Gastroesophageal sphincter (tissue), 4 donors: ENCODE data around the gene GNL2. TPM values are rescaled to one million over a fixed set of nuclear protein-coding genes. Genes with fewer than 3 reads are reported as not detected.

Experiments used
- ATAC-seq: fragments of 150-250 bp; one replicate; pipeline ENCODE4 v1.9.1; 2016; ENCODE audit warnings: mild to moderate bottlenecking, moderate library complexity
- H3K27ac ChIP-seq, 4 donors: fragments of 200-600 bp; sonication (generic) in 3 of 4; 1 replicate in 3 of 4; 2 replicates in 1 of 4; pipeline ENCODE4 v1.5.1; 2016 to 2019
- H3K27me3 ChIP-seq: fragments of 200-600 bp; sonication (generic); one replicate; pipeline ENCODE4 v1.5.1; 2019
- H3K36me3 ChIP-seq, 2 donors: fragments of 200-600 bp; sonication (generic); one replicate each; pipeline ENCODE4 v1.5.1; 2019; ENCODE audit warnings: control low read depth in 1 of 2
- H3K4me1 ChIP-seq, 3 donors: fragments of 200-600 bp; sonication (generic); 1 replicate in 2 of 3; 2 replicates in 1 of 3; pipeline ENCODE4 v1.5.1; 2016 to 2019; ENCODE audit warnings: control low read depth in 2 of 3
- H3K4me3 ChIP-seq, 2 donors: fragments of 200-600 bp; sonication (generic); one replicate each; pipeline ENCODE4 v1.5.1; 2019; ENCODE audit warnings: mild to moderate bottlenecking in 1 of 2, moderate library complexity in 1 of 2
- H3K9me3 ChIP-seq, 3 donors: fragments of 200-600 bp; sonication (generic); one replicate each; pipeline ENCODE4 v1.5.1; 2017 to 2019; ENCODE audit warnings: control low read depth in 2 of 3
- EP300 ChIP-seq: sonication (generic); formaldehyde crosslinking; IDR thresholded peaks from one replicate; pipeline ENCODE4 v1.6.1; 2017; ENCODE audit warnings: antibody characterized with exemption, mild to moderate bottlenecking
- POLR2A ChIP-seq, 2 donors: fragments of 450-650 bp; IDR thresholded peaks; one replicate each; pipeline ENCODE4 v1.6.1; 2017; ENCODE audit warnings: antibody characterized with exemption in 2 of 2, mild to moderate bottlenecking in 2 of 2, moderate library complexity in 1 of 2
- POLR2AphosphoS5 ChIP-seq: sonication (generic); formaldehyde crosslinking; IDR thresholded peaks from one replicate; pipeline ENCODE4 v1.6.1; 2017; ENCODE audit warnings: antibody characterized with exemption
- WGBS, 2 donors: methylation state at CpG; one replicate each; pipeline ENCODE4 v1.1.5; 2018; ENCODE audit warnings: low coverage in 1 of 2; 5-methylcytosine and 5-hydroxymethylcytosine counted together
- total RNA-seq, 4 donors: library from RNA; depleted of rRNA; stranded (reverse); fragments of >200 nt; gene quantifications; one replicate each; pipeline ENCODE4 v1.1.0, GENCODE V29; 2016
- TF ChIP-seq, protein P1 (sequence below), 4 experiments: fragments of 200-600 bp in 2 of 4; fragments of 450-650 bp in 2 of 4; sonication (generic) in 1 of 4; IDR thresholded peaks; one replicate each; pipeline ENCODE4 v1.5.1; 2017 to 2019; ENCODE audit warnings: antibody characterized with exemption in 4 of 4, mild to moderate bottlenecking in 2 of 4, moderate library complexity in 2 of 4

The GNL2 gene
- total RNA-seq, 4 donors from 2014 or later, result 26.7 to 43.2 (median 29.7) TPM

DNA sequence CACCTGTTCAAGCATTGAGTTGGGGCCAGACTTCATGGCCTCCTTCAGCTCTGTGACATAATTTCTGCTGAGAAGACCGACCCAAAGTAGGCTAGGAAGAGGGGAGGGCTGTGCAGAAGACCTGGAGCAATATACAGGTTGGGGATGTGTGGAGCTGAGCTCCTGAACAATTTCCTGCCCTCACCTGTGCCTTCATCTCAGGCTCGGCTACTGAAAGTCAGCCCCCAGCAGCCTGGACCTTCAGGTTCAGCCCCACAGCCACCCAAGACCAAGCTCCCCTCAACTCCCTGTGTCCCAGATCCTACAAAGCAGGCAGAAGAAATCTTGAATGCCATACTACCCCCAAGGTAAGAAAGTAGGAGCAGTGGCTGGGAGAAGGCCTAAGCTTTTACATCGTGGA, 38.3 kb downstream of the GNL2 start:
- Histone ChIP-seq H3K4me3 (peak overlapping the region in 1 of 2 donors; percentile 50), H3K36me3 (peaks cover 0 to 29% of the 10 kb centered on the region in 2 donors), H3K9me3 (no peaks in the 10 kb centered on the region), H3K4me1 (peaks cover 0 to 37% (median 19%) of the 10 kb centered on the region in 3 donors), H3K27me3 (no peaks in the 10 kb centered on the region), H3K27ac (peak overlapping the region in 3 of 4 donors; percentile 58 to 77 (median 65))
- 66 to 70% methylated on average over 2 of the region's 3 CpGs for WGBS, 2 donors
- no peak for ATAC-seq
- no peak for TF ChIP-seq POLR2A (IDR thresholded peaks at IDR 0.05)
- TF ChIP-seq, protein P1, sequence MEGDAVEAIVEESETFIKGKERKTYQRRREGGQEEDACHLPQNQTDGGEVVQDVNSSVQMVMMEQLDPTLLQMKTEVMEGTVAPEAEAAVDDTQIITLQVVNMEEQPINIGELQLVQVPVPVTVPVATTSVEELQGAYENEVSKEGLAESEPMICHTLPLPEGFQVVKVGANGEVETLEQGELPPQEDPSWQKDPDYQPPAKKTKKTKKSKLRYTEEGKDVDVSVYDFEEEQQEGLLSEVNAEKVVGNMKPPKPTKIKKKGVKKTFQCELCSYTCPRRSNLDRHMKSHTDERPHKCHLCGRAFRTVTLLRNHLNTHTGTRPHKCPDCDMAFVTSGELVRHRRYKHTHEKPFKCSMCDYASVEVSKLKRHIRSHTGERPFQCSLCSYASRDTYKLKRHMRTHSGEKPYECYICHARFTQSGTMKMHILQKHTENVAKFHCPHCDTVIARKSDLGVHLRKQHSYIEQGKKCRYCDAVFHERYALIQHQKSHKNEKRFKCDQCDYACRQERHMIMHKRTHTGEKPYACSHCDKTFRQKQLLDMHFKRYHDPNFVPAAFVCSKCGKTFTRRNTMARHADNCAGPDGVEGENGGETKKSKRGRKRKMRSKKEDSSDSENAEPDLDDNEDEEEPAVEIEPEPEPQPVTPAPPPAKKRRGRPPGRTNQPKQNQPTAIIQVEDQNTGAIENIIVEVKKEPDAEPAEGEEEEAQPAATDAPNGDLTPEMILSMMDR (IDR thresholded peaks at IDR 0.05), result no peak
- TF ChIP-seq POLR2AphosphoS5, result no peak
- no peak for TF ChIP-seq EP300

DNA sequence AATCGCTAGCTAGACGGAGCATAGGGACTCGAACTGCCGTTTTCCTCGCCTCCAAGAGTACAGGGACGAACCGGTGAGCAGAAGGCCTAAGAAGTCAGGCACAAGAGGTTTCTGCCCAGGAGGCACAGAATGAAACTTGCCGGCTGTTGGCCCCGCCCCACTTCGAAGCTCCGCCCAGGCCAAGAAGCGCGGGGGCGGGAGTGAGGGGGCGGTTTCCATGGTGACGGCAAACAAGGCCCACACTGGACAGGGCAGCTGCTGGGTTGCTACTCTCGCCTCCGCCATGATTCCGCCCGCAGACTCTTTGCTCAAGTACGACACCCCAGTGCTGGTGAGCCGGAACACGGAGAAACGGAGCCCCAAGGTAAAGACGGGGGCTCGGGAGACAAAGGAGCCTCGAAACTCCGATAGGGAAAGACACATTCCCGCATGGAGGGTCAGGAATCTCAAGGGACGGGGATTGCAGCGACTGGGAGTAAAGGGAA, 39.0 kb downstream of the GNL2 start, which contains the start of gene DNALI1:
Gene DNALI1, plus strand, starts transcription at position 229 of the 485 bp plus-strand sequence. Its CDS starts 55 bp downstream, at position 284.
- no peaks in the 10 kb centered on the region for H3K9me3 ChIP-seq
- peaks cover 0 to 29% of the 10 kb centered on the region in 2 donors for H3K36me3 ChIP-seq
- no peaks in the 10 kb centered on the region for H3K27me3 ChIP-seq
- peak; percentile 91 for ATAC-seq
- H3K4me1 ChIP-seq, result peaks cover 0 to 43% (median 19%) of the 10 kb centered on the region in 3 donors
- peak within 1 kb of the TSS; percentile 1 to 77 (median 62) for H3K27ac ChIP-seq
- 0 to 8% methylated on average over 8 of the region's 31 CpGs for WGBS, 2 donors
- TF ChIP-seq POLR2AphosphoS5, result peak; percentile 27
- TF ChIP-seq EP300, result no peak
- peak within 1 kb of the TSS; percentile 14 to 50 for H3K4me3 ChIP-seq

DNA sequence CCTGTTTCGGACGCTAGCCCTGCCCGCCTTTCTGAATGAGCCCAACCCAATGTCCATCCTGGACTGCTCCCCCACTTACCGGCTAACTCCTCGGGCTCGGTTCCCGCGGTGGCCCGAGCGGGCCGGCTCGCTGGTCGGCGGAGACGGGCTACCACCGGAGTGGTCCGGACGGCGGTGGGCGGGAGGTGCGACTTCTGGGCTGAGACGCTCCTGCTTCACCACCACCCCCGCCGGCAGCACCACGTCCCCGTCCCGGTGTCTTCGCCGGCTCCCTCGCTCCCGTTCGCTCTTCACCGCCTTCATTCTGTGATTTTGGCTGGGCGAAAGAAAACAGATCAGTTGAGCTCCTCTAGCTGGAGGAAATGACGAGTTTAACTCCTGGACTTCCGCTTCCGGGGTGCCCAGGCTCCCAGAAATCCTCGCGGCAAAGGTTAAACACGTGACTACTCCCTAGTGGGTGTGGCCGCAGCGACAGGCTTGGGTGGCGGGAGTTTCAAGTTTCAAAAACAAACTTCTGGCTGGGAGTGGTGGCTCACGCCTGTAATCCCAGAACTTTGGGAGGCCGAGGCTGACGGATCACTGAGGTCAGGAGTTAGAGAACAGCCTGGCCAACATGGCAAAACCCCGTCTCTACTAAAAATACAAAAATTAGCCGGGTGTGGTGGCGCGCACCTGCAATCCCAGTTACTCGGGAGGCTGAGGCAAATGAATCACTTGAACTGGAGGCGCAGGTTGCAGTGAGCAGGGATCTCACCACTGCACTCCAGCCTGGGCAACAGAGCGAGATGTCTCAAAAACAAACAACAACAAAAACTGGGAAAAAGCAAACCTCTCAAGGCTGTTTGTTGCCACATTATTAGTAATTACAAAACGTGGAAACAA, 41.6 kb downstream of the GNL2 start, which contains the start of gene SNIP1:
Gene SNIP1, minus strand, starts transcription at position 367 of the 882 bp plus-strand sequence. Its CDS starts 64 bp downstream, at position 303.
- peaks cover 0 to 42% of the 10 kb centered on the region in 2 donors for H3K36me3 ChIP-seq
- TF ChIP-seq POLR2A (IDR thresholded peaks at IDR 0.05) (peak; percentile 69 to 82), EP300 (no peak), POLR2AphosphoS5 (peak; percentile 96)
- TF ChIP-seq, protein P1 (IDR thresholded peaks at IDR 0.05), result peak in 1 of 4 experiments; percentile 13
- H3K27ac ChIP-seq, result peak within 1 kb of the TSS; percentile 89 to 94 (median 92)
- 25 to 56% methylated on average over 5 to 9 of the region's 54 CpGs for WGBS, 2 donors
- H3K27me3 ChIP-seq, result no peaks in the 10 kb centered on the region
- ATAC-seq, result peak; percentile 93
- H3K4me1 ChIP-seq, result peaks cover 0 to 63% (median 19%) of the 10 kb centered on the region in 3 donors
- peak within 1 kb of the TSS; percentile 91 to 99 for H3K4me3 ChIP-seq
- H3K9me3 ChIP-seq, result no peaks in the 10 kb centered on the region

DNA sequence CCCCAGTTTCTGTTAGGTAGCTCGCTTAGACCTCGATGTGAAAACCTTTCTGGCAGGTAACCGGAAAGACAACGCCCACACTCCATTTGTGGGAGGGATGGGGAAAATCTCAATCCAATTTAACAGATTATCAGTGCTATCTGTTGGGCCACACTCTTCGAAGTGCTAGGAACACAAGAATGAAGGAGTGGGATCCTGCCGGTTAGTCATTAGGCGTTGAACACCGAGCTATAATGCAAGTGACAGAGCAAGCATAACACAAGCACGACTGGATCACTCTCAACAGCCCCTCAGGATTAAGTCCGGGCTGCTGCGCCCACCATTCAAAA, 42.2 kb downstream of the GNL2 start:
- H3K9me3 ChIP-seq, result no peaks in the 10 kb centered on the region
- H3K4me1 ChIP-seq, result peaks cover 0 to 63% (median 19%) of the 10 kb centered on the region in 3 donors
- H3K36me3 ChIP-seq, result peaks cover 0 to 41% of the 10 kb centered on the region in 2 donors
- WGBS, 2 donors, result 0 to 8% methylated on average over 7 to 11 of the region's 11 CpGs
- no peak for ATAC-seq
- H3K4me3 ChIP-seq, result peak overlapping the region; percentile 91 to 99
- TF ChIP-seq, protein P1 (IDR thresholded peaks at IDR 0.05), result no peak
- TF ChIP-seq EP300 (no peak), POLR2A (IDR thresholded peaks at IDR 0.05) (no peak), POLR2AphosphoS5 (no peak)
- no peaks in the 10 kb centered on the region for H3K27me3 ChIP-seq
- peak overlapping the region; percentile 89 to 94 (median 92) for H3K27ac ChIP-seq

DNA sequence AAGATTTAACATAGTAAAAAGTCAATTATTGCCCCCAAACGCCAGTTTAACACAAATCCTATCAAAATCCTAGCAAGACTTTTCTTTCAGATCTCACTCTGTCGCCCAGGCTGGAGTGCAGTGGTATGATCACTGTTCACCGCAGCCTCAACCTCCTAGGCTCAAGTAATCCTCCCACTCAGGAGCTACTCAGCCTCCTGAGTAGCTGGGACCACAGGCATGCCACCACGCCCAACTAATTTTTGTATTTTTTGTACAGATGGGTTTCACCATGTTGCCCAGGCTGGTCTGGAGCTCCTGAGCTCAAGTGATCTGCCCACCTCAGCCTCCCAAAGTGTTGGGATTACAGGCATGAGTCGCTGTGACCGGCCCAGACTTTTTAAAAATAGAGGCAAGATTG, 46.4 kb downstream of the GNL2 start:
- no peak for ATAC-seq
- TF ChIP-seq EP300 (no peak), POLR2A (IDR thresholded peaks at IDR 0.05) (no peak), POLR2AphosphoS5 (no peak)
- TF ChIP-seq, protein P1 (IDR thresholded peaks at IDR 0.05), result no peak
- no peaks in the 10 kb centered on the region for H3K27me3 ChIP-seq
- H3K4me1 ChIP-seq, result peaks cover 0 to 41% (median 8%) of the 10 kb centered on the region in 3 donors
- H3K4me3 ChIP-seq, result no peak overlapping the region
- H3K27ac ChIP-seq, result no peak overlapping the region
- 80 to 95% methylated on average over 1 to 6 of the region's 6 CpGs for WGBS, 2 donors
- H3K36me3 ChIP-seq, result peaks cover 0 to 80% of the 10 kb centered on the region in 2 donors
- H3K9me3 ChIP-seq, result no peaks in the 10 kb centered on the region
